Medulla oblongata (tissue), 1 donor: ENCODE results near the gene CLEC16A.

Experiments used
- DNase-seq: peaks from one replicate; pipeline ENCODE4 v3.0.0-alpha.2; 2015; ENCODE audit errors: extremely low spot score

The CLEC16A gene

GRCh38 chr16:11175787-11176341 lies 231.5 kb downstream of the CLEC16A start:
- DNase-seq: no peak

DNA sequence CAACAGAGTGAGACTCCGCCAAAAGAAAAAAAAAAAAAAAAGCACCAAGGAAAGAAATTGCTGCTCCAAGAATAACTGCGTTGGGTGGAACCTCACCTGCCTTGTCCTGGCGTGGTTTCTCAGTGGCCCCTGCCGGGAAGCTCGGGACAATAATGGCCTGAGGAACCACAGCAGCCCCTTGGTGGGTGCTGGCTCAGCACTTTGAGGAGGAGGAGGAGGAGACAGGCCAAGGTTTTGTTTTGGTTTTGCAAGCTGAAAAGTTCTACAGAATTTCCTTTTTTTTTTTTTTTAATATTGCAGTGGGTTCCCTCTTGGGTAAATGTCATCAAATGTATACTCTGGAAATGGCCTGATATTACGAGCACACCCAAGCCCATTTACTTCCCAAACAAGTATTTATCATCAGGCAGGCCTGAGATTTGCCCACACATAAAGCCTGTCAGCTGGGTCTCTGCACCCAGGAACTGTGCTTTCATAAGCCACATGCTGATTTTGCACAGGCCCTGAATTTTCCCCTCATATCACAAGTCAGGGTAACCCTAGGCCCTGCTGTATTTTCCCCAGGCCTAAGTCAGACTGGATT lies 233.3 kb downstream of the CLEC16A start:
- DNase-seq: no peak

DNA sequence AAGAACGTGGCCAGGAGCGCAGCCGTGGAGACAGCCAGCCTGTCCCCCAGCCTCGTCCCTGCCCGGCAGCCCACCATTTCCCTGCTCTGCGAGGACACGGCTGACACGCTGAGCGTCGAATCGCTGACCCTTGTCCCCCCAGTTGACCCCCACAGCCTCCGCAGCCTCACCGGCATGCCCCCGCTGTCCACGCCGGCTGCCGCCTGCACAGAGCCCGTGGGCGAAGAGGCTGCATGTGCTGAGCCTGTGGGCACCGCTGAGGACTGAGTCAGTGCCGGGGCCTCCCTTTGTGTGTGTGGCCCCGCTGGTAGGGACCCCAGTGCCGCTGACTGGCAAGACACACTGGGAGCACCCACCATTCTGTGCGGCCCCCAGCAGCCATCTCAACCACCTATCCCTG lies 234.1 kb downstream of the CLEC16A start:
- no peak for DNase-seq

GRCh38 chr16:11179574-11179973 lies 235.2 kb downstream of the CLEC16A start:
- no peak for DNase-seq

DNA sequence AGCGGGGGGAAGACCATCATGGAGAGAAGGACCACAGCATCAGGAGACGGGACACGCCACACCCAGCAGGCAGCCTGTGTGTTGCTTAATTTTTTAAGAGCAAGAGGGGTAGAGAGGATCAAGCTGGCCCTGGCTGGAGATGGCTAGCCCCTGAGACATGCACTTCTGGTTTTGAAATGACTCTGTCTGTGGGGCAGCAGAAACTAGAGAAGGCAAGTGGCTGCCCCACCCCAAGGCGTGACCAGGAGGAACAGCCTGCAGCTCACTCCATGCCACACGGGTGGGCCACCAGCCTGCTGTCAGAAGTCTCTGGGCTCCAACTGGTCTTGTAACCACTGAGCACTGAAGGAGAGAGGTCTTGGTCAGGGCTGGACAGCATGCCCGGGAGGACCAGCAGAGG lies 236.1 kb downstream of the CLEC16A start:
- DNase-seq: peak; percentile 27

DNA sequence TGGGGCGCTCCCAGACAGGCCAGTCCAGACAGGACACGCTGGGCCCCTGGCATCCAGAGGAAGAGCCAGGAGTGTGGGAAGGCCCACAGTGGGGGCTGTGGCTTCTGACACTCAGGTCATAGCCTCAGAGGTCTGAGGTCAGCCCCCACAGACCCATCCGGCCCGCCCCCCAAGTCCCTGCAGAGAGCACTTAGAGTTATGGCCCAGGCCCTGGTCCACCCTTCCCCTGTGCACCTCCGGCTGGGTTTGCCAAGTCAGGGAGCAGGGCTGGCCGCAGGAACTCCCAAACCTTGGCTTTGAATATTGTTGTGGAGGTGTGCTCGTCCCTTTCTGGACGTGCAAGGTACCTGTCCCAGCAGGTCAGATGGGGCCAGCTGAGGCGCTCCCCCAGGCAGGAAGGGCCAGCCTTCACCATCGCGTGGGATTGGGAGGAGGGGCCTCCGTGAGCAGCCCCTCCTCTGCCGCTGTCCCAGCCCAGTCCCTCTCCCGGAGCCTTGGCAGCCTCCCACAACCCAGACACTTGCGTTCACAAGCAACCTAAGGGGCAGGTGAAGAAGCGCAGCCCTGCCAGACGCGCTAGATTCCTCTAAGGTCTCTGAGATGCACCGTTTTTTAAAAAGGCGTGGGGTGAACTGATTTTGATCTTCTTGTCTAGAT lies 237.0 kb downstream of the CLEC16A start:
- DNase-seq: no peak

GRCh38 chr16:11181899-11182279 lies 237.5 kb downstream of the CLEC16A start:
- peak; percentile 57 for DNase-seq

GRCh38 chr16:11182411-11182810 lies 238.0 kb downstream of the CLEC16A start:
- no peak for DNase-seq

DNA sequence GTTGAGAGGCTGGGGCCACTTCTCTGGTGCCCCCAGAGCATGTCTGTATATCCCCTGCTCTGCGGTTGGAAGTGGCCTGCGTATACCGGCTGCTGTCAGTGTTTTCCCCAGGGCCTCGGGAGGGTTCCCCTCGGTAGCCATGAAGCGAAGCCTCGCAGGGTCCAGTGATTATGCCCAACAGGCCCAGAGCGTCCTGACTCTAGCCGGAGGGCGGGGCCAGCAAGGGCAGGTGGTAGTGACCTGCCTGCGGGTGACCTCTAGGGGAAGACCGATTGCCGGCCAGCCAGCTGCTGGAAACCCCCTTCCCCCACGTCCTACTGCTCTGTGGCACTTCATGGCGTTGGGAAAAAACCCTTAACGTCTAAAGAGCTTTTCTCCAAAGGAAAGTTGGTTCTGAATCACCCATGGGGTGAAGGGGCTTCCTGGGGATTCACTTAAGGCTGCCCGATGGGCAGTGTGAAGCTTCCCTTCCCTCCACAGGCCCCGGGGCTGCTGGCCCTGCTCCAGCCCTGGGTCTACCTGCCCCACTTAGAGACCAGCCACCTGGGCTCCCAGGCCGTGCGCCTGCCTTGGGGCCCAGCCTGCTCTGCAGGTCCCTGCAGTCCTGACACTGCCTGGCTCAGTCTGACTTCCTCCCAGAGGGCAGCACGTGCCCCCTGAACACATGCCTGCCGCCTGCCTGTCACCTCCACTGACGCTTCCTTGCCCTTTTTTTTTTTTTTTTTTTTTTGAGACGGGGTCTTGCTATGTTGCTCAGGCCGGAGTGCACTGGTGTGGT lies 238.9 kb downstream of the CLEC16A start:
- no peak for DNase-seq

GRCh38 chr16:11183951-11184350 lies 239.6 kb downstream of the CLEC16A start:
- DNase-seq: no peak

GRCh38 chr16:11187522-11188023 lies 243.2 kb downstream of the CLEC16A start:
- no peak for DNase-seq

GRCh38 chr16:11188801-11189740 lies 244.7 kb downstream of the CLEC16A start:
- DNase-seq: peak; percentile 16

DNA sequence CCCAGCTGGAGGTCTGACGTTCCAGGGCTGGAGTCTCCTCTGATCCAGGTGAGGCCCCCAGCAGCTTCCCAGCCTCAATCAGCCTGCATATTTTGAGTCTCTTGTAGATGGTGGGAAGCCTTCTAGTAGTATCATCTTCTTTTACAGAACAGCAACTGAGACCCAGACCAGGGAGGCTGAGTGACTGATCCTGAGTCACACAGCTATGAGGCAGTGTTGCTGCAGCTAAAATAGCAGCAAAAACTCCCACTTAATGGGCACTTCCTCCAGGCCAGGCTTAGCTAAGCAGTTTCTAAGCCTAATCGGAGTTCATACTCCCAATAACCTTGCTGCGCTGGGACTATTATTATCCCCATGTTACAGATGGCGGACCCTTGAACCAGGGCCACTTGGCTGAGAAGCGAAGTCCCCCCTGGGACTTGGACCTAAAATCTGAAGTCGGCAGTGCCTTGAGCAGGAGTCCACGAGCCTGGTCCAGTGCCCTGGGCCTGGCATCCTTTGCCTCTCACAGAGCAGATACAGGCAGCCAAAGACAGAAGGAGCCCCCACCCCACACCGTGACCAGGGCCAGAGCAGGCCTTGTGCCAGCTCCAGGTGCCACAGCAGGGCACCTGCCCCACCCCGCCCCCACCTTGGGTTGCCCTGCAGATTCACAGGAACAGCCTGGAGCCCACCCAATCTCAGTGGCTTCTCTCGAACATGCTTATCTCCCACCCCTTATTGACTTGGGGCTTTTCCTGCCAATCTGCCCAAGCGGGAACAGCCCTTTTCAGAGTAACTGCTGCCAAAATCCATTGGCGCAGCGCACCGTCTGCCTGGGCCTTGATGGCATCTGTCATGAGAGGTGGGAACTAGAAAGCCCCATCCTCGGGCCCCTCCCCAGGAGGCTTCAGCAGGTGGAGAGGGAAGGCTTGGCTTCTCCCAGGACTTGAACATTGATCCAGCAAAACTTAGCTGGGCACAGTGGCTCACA lies 246.5 kb downstream of the CLEC16A start:
- no peak for DNase-seq

DNA sequence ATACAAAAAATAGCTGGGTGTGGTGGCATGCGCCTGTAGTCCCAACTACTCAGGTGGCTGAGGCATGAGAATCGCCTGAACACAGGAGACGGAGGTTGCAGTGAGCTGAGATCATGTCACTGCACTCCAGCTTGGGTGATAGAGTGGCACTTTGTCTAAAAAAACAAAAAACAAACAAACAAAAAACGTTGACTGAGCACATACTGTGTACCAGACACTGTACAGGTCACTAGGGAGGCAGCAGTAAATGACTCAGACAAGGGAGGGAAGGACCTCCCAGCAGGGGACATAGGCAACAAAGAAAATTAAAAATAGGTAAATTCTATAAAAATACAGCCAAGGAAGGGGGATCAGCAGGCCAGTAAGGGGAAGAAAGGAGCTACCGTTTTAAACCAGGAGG lies 247.3 kb downstream of the CLEC16A start:
- DNase-seq: no peak

DNA sequence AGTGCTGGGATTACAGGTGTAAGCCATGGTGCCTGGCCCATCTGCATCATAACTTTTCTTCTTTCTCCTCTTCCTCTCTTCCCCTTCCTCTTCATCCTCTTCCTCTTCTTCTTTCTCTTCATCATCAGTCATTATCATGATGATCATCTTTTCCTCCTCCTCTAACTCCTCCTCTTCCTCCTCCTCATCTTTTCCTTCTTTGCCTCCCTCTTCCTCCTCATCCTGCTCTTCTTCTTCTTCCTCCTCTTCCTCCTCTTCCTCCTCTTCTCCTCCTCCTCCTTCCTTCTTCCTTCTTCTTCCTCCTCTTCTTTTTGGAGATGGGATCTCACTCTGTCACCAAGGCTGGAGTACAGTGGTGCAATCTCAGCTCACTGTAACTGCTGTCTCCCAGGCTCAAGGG lies 249.1 kb downstream of the CLEC16A start:
- no peak for DNase-seq

GRCh38 chr16:11194913-11195312 lies 250.5 kb downstream of the CLEC16A start:
- DNase-seq: no peak

DNA sequence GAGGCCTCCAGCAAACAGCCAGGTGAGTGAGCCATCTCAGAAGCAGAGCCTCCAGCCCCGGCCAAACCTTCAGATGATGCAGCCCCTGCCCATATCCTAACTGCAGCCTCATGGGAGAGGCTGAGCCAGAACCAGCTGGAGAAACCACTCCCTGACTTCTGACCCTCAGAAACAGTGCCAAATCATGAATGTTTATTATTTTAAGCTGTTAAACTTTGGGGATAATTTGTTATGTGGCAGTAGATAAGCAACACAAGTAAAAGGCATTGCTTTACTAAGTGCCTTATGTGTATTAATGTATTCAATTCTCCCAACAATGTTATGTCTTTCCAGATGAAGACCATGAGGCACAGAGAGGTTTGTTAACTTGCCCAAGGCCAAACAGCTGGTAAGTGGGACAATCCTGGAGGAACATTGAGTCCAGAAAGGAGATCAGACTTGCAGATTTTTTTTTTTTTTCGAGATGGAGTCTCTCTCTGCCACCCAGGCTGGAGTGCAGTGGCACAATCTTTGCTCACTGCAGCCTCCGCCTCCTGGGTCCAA lies 252.0 kb downstream of the CLEC16A start:
- DNase-seq: no peak

DNA sequence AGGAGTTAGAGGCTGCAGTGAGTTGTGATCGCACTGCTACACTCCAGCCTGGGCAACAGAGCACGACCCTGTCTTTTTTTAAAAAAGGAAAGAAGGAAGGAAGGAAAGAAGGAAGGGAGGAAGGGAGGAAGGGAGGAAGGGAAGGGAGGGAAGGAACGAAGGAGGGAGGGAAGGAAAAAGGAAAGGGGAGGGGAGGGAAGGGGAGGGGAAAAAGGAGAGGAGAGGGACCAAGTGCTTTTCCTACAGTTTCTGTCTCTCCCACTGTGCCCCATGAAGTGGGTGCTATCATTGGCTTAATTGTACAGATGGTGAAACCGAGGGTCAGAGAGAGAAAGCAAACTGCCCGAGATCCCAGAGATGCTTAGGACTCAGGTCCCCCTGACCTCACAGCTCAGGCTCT lies 254.0 kb downstream of the CLEC16A start:
- no peak for DNase-seq

GRCh38 chr16:11198828-11199227 lies 254.5 kb downstream of the CLEC16A start:
- no peak for DNase-seq

DNA sequence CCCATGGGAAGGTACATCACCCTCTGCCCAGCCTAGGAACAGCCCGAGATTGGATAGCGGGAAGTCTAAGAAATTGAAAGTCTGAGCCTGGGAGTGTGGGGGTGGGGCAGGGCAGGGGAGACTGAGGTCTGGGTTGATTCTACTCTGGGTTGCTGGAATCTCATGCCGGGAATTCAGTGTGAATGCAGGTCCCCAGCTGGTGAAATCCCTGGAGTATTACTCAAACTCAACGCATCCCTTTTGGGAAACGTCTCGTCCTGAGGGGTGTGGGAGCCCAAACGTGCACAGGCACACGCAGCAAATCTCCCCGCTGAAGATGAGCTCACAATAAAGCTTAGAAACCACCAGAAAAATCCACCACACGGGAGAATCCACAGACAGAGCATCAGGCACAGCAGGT lies 256.2 kb downstream of the CLEC16A start:
- DNase-seq: no peak
